CD14-positive monocyte (primary cell): ENCODE measurements around the gene DDX47. TPM values are rescaled to one million over a fixed set of nuclear protein-coding genes. Genes with fewer than 3 reads are reported as not detected.

Experiments
- DNase-seq, 3 donors: peaks; one replicate each; pipeline ENCODE4 v3.0.0-alpha.2; 2011 to 2022
- H2AFZ ChIP-seq: 2 replicates; pipeline ENCODE4 v1.6.0; 2012; ENCODE audit warnings: mild to moderate bottlenecking, low read depth, low read length, inconsistent platforms; ENCODE audit not compliant: insufficient read depth, poor library complexity, severe bottlenecking
- H3K27ac ChIP-seq, 2 donors: 1 replicate in 1 of 2; 2 replicates in 1 of 2; pipeline ENCODE4 v1.5.1; 2012 to 2013; ENCODE audit warnings: low read length in 2 of 2, control low read depth in 1 of 2, inconsistent platforms in 1 of 2, low read depth in 1 of 2, mild to moderate bottlenecking in 1 of 2
- H3K27me3 ChIP-seq, 2 donors: one replicate each; pipeline versions ENCODE4 v1.6.0 to v1.6.1; 2011 to 2013; ENCODE audit warnings: low read length in 2 of 2; ENCODE audit not compliant: control insufficient read depth in 2 of 2, insufficient read depth in 2 of 2
- H3K36me3 ChIP-seq, 2 donors: replicated peaks in 1 of 2; 1 replicate in 1 of 2; 2 replicates in 1 of 2; pipeline versions ENCODE4 v1.5.1 to v1.6.1; 2012 to 2013; ENCODE audit warnings: low read length in 2 of 2, control low read depth in 1 of 2, inconsistent platforms in 1 of 2, mild to moderate bottlenecking in 1 of 2; ENCODE audit not compliant: insufficient read depth in 2 of 2, control insufficient read depth in 1 of 2
- H3K4me1 ChIP-seq, 2 donors: 1 replicate in 1 of 2; 2 replicates in 1 of 2; pipeline versions ENCODE4 v1.5.1 to v1.6.1; 2012 to 2013; ENCODE audit warnings: low read length in 2 of 2, control low read depth in 1 of 2, inconsistent platforms in 1 of 2, mild to moderate bottlenecking in 1 of 2, moderate library complexity in 1 of 2; ENCODE audit not compliant: insufficient read depth in 2 of 2, control insufficient read depth in 1 of 2
- H3K4me2 ChIP-seq: replicated peaks from 2 replicates; pipeline ENCODE3; 2012; ENCODE audit warnings: low read length, moderate library complexity, mild to moderate bottlenecking; ENCODE audit not compliant: poor library complexity, severe bottlenecking; ENCODE audit errors: extremely low read depth
- H3K4me3 ChIP-seq, 3 experiments: fragments of 200-600 bp in 1 of 3; sonication (generic) in 1 of 3; replicated peaks in 1 of 3; 1 replicate in 2 of 3; 2 replicates in 1 of 3; pipeline ENCODE4 v1.5.1; 2011 to 2013; ENCODE audit warnings: low read length in 3 of 3, mild to moderate bottlenecking in 3 of 3, control low read depth in 2 of 3, low read depth in 2 of 3, inconsistent platforms in 1 of 3, moderate library complexity in 1 of 3
- H3K79me2 ChIP-seq: 2 replicates; pipeline ENCODE4 v1.6.0; 2012; ENCODE audit warnings: mild to moderate bottlenecking, control low read depth, inconsistent platforms, low read length, moderate library complexity; ENCODE audit not compliant: insufficient read depth
- H3K9ac ChIP-seq: 2 replicates; pipeline ENCODE4 v1.6.0; 2017; ENCODE audit warnings: low read length, mild to moderate bottlenecking; ENCODE audit not compliant: insufficient read depth, poor library complexity, severe bottlenecking
- H3K9me3 ChIP-seq, 2 donors: replicated peaks in 1 of 2; 1 replicate in 1 of 2; 2 replicates in 1 of 2; pipeline versions ENCODE4 v1.5.1 to v1.6.1; 2012 to 2013; ENCODE audit warnings: low read length in 2 of 2, control low read depth in 1 of 2; ENCODE audit not compliant: control insufficient read depth in 1 of 2, insufficient read depth in 1 of 2
- H4K20me1 ChIP-seq: 2 replicates; pipeline ENCODE4 v1.6.0; 2012; ENCODE audit warnings: mild to moderate bottlenecking, low read length, control low read depth, moderate library complexity; ENCODE audit not compliant: insufficient read depth
- H3K27ac Mint-ChIP-seq, 7 donors: one replicate each; pipeline ENCODE4 v1.8.0; 2020; ENCODE audit warnings: mild to moderate bottlenecking in 7 of 7, mixed read lengths in 7 of 7, moderate library complexity in 6 of 7, inconsistent platforms in 2 of 7
- H3K27me3 Mint-ChIP-seq, 3 donors: one replicate each; pipeline ENCODE4 v1.8.0; 2021 to 2022; ENCODE audit warnings: low read depth in 3 of 3, mild to moderate bottlenecking in 3 of 3, mixed read lengths in 3 of 3, moderate library complexity in 3 of 3, inconsistent platforms in 1 of 3
- H3K36me3 Mint-ChIP-seq, 2 donors: one replicate each; pipeline ENCODE4 v1.8.0; 2020; ENCODE audit warnings: mixed read lengths in 2 of 2, inconsistent platforms in 1 of 2, mild to moderate bottlenecking in 1 of 2
- H3K4me1 Mint-ChIP-seq: one replicate; pipeline ENCODE4 v1.8.0; 2020; ENCODE audit warnings: mild to moderate bottlenecking, mixed read lengths
- H3K4me3 Mint-ChIP-seq, 2 donors: one replicate each; pipeline ENCODE4 v1.8.0; 2020; ENCODE audit warnings: mild to moderate bottlenecking in 2 of 2, mixed read lengths in 2 of 2, moderate library complexity in 1 of 2
- H3K9me3 Mint-ChIP-seq, 7 donors: one replicate each; pipeline ENCODE4 v1.8.0; 2020 to 2022; ENCODE audit warnings: mixed read lengths in 7 of 7, mild to moderate bottlenecking in 6 of 7, moderate library complexity in 6 of 7, inconsistent platforms in 2 of 7
- CTCF ChIP-seq: fragments of 200-600 bp; IDR thresholded peaks from one replicate; pipeline ENCODE4 v1.8.0; 2022; ENCODE audit warnings: antibody characterized with exemption, mild to moderate bottlenecking
- WGBS: methylation state at CpG from one replicate; pipeline ENCODE4 v1.1.5; 2013; ENCODE audit warnings: missing lambda C conversion rate; ENCODE audit not compliant: insufficient coverage; 5-methylcytosine and 5-hydroxymethylcytosine counted together
- intact Hi-C, 2 donors: fragments of 100-400 bp; cut with micrococcal nuclease; formaldehyde crosslinking; loops; one replicate each; pipeline versions ENCODE4 v1.15.0 to v1.15.1; 2023
- polyA minus RNA-seq: library from RNA; depleted of rRNA, polyadenylated mRNA; stranded (reverse); fragments of >200 nt; gene quantifications from 2 replicates; pipeline ENCODE4 v1.2.3, GENCODE V29; 2012
- polyA plus RNA-seq, 3 donors: library from polyadenylated mRNA; depleted of rRNA in 1 of 3; unstranded in 2 of 3; stranded (reverse) in 1 of 3; fragments of 300-500 nt in 2 of 3; fragments of >200 nt in 1 of 3; fragmentation: Illumina TruSeq in 2 of 3; gene quantifications; 1 replicate in 2 of 3; 2 replicates in 1 of 3; pipeline ENCODE4 v1.2.3, GENCODE V29; 2012 to 2021
- total RNA-seq, 12 experiments: library from RNA in 1 of 12; stranded (reverse) in 1 of 12; fragments of 120-200 nt in 1 of 12; gene quantifications; one replicate each; pipeline ENCODE4 v1.2.4 and lab custom pipeline; 2013 to 2026; ENCODE audit warnings: mixed read lengths in 6 of 12, inconsistent platforms in 1 of 12

Gene DDX47
- total RNA-seq (2013) = 43.9 TPM
- polyA plus RNA-seq = 10 to 100 TPM; 27.6 to 35.2 (median 30.1) TPM
- polyA minus RNA-seq = 18.4 and 23.7 TPM in 2 replicates
- 0.93 to 3.3 (median 1.4) reads per million in 11 experiments for total RNA-seq (lab: John Stamatoyannopoulos, UW)

DNA sequence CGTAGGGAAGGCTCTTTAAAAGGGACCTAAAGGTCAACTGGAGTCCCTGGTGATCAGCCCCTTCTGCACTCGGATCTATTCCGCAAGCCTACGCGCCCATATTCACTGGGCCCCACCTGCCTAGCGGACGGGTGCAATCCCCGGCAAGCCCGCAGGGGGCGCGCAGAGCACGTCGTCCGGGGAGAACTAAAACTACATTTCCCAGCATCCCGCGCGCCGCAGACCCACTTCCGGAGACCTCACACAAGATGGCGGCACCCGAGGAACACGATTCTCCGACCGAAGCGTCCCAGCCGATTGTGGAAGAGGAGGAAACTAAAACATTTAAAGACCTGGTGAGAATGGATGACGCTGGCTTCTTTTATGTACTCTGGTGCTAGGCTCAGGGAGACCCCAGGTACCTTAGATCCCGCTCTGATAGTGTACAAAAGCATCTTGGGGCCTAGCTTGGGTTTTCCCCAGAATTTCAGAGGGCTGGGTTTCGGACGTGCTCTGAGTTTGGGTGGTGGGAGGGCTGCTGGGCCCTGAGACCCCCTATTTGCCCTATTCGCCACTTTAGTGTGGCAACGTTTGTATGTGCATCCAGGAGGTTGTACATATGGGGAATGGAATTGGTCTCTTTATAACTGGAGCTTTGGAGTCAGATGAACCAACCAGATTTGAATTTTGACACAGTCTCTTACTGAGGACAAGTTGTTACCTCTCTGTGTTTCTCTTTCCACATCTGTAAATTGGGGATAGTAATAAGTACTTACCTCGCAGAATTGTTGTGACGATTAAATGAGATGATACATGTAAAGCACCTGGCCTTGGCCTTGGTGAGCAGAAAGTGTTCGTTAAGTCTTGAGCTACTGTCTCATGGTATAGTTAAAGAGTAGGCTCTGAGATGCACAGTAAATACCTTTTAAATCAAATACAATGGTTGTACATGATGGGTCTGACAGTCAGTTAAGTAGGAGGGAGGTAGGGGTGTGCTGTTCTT lies at the start of gene DDX47:
Gene DDX47, plus strand, starts transcription at position 227 of the 982 bp plus-strand sequence. Its CDS starts 22 bp downstream, at position 249.
- Histone ChIP-seq H3K4me3 (peak within 1 kb of the TSS; percentile 89 to 94 (median 93)), H3K79me2 (peaks cover 50% of the 10 kb centered on the region), H3K4me2 (peak within 1 kb of the TSS; percentile 99), H3K27ac (peak within 1 kb of the TSS; percentile 55 to 93), H2AFZ (peak within 1 kb of the TSS; percentile 95), H4K20me1 (no peaks in the 10 kb centered on the region), H3K27me3 (no peaks in the 10 kb centered on the region), H3K9me3 (no peaks in the 10 kb centered on the region), H3K4me1 (peaks cover 32 to 61% of the 10 kb centered on the region in 2 donors), H3K36me3 (peaks cover 6 to 15% of the 10 kb centered on the region in 2 donors), H3K9ac (peak within 1 kb of the TSS; percentile 84)
- intact Hi-C loops = loop anchor here in 1 of 2 donors (10.0 kb wide), 1 partner anchor 99 kb away; the partner anchor contains the start of gene CDKN1B
- WGBS = 8% methylated on average over 22 of the region's 35 CpGs
- Mint-ChIP-seq H3K27ac (peak within 1 kb of the TSS; percentile 94 to 98 (median 97)), H3K4me1 (peaks cover 54% of the 10 kb centered on the region), H3K27me3 (peaks cover 0 to 2% (median 0%) of the 10 kb centered on the region in 3 donors), H3K4me3 (peak within 1 kb of the TSS; percentile 95), H3K36me3 (peaks cover 13 to 20% of the 10 kb centered on the region in 2 donors), H3K9me3 (peaks cover 0 to 3% (median 0%) of the 10 kb centered on the region in 7 donors)
- peak; percentile 90 to 92 (median 91) for DNase-seq
- TF ChIP-seq CTCF = peak; percentile 97

GRCh38 chr12:12764824-12765223 lies 48.3 kb upstream of the DDX47 start:
- H3K27ac ChIP-seq = no peak overlapping the region
- no peak overlapping the region for H3K9ac ChIP-seq
- H3K9me3 Mint-ChIP-seq = peaks cover under 1 to 16% (median 8%) of the 10 kb centered on the region in 7 donors
- no peak overlapping the region for H3K4me3 Mint-ChIP-seq
- no peaks in the 10 kb centered on the region for H3K4me1 Mint-ChIP-seq
- no peak overlapping the region for H3K4me2 ChIP-seq
- no peak overlapping the region for H3K4me3 ChIP-seq
- no peaks in the 10 kb centered on the region for H3K36me3 ChIP-seq
- H3K79me2 ChIP-seq = peaks cover 16% of the 10 kb centered on the region
- no peak for DNase-seq
- no peak for TF ChIP-seq CTCF
- H3K4me1 ChIP-seq = no peaks in the 10 kb centered on the region
- intact Hi-C loops = no loop called here
- peaks cover 0 to 7% of the 10 kb centered on the region in 2 donors for H3K9me3 ChIP-seq
- H3K27me3 ChIP-seq = no peaks in the 10 kb centered on the region
- H2AFZ ChIP-seq = no peak overlapping the region
- H4K20me1 ChIP-seq = no peaks in the 10 kb centered on the region
- peak overlapping the region in 1 of 7 donors; percentile 55 for H3K27ac Mint-ChIP-seq
- peaks cover 0 to 1% (median 0%) of the 10 kb centered on the region in 3 donors for H3K27me3 Mint-ChIP-seq
- H3K36me3 Mint-ChIP-seq = peaks cover 7 to 13% of the 10 kb centered on the region in 2 donors
